Spleen (tissue), 11 donors: ENCODE measurements around the gene PRPF4. TPM values are rescaled to one million over a fixed set of nuclear protein-coding genes. Genes with fewer than 3 reads are reported as not detected.

Source experiments
- DNase-seq: peaks from one replicate; pipeline ENCODE4 v3.0.0-alpha.2; 2020
- H3K27ac ChIP-seq, 8 donors: fragments of 200-600 bp; sonication (generic) in 7 of 8; 1 replicate in 4 of 8; 2 replicates in 4 of 8; pipeline versions ENCODE4 v1.5.0 to v1.8.0; 2016 to 2021; ENCODE audit warnings: inconsistent platforms in 4 of 8, mild to moderate bottlenecking in 4 of 8, moderate library complexity in 1 of 8
- H3K27me3 ChIP-seq, 7 donors: fragments of 200-600 bp; sonication (generic) in 6 of 7; replicated peaks in 1 of 7; 1 replicate in 4 of 7; 2 replicates in 3 of 7; pipeline versions ENCODE4 v1.5.0 to v1.8.0; 2016 to 2021; ENCODE audit warnings: inconsistent platforms in 3 of 7, mild to moderate bottlenecking in 1 of 7
- H3K36me3 ChIP-seq, 6 donors: fragments of 200-600 bp; sonication (generic) in 5 of 6; 1 replicate in 4 of 6; 2 replicates in 2 of 6; pipeline versions ENCODE4 v1.5.0 to v1.8.0; 2016 to 2021; ENCODE audit warnings: inconsistent platforms in 2 of 6
- H3K4me1 ChIP-seq, 6 donors: fragments of 200-600 bp; sonication (generic) in 5 of 6; 1 replicate in 3 of 6; 2 replicates in 3 of 6; pipeline versions ENCODE4 v1.5.0 to v1.8.0; 2016 to 2021; ENCODE audit warnings: inconsistent platforms in 3 of 6
- H3K4me3 ChIP-seq, 8 donors: fragments of 200-600 bp; sonication (generic) in 7 of 8; 1 replicate in 4 of 8; 2 replicates in 4 of 8; pipeline versions ENCODE4 v1.5.0 to v1.8.0; 2016 to 2021; ENCODE audit warnings: inconsistent platforms in 4 of 8, mild to moderate bottlenecking in 4 of 8, moderate library complexity in 2 of 8
- H3K9me3 ChIP-seq, 8 donors: fragments of 200-600 bp; sonication (generic) in 7 of 8; 1 replicate in 4 of 8; 2 replicates in 4 of 8; pipeline versions ENCODE4 v1.5.0 to v1.8.0; 2016 to 2021; ENCODE audit warnings: inconsistent platforms in 4 of 8
- POLR2A ChIP-seq, 3 donors: fragments of 450-650 bp; IDR thresholded peaks; one replicate each; pipeline ENCODE4 v1.5.1; 2017; ENCODE audit warnings: antibody characterized with exemption in 3 of 3, mild to moderate bottlenecking in 1 of 3
- POLR2AphosphoS5 ChIP-seq, 3 donors: sonication (generic); formaldehyde crosslinking; IDR thresholded peaks; one replicate each; pipeline ENCODE4 v1.5.1; 2017; ENCODE audit warnings: antibody characterized with exemption in 3 of 3
- WGBS, 5 donors: extraction: QIAGEN DNeasy Blood & Tissue Kit in 3 of 5; methylation state at CpG; one replicate each; pipeline versions ENCODE4 v1.1.5 to v1.1.7; 2013 to 2018; 5-methylcytosine and 5-hydroxymethylcytosine counted together
- intact Hi-C: fragments of 100-400 bp; cut with DNase I; formaldehyde crosslinking; loops from one replicate; pipeline ENCODE4 v1.15.0; 2023; ENCODE audit warnings: low total_unique reads
- polyA plus RNA-seq, 3 donors: library from polyadenylated mRNA; stranded (reverse); fragments of 200-250 nt; gene quantifications; one replicate each; pipeline ENCODE4 v1.2.1, GENCODE V29; 2013
- total RNA-seq, 7 donors: library from RNA; depleted of rRNA in 3 of 7; stranded (reverse); fragments of >200 nt in 3 of 7; fragmentation: NEBNext Ultra II Directional in 4 of 7; extraction: Animal tissue kit (Norgen Biotek cat#: 25700) in 4 of 7; gene quantifications; one replicate each; pipeline versions ENCODE4 v1.1.0 to v1.2.1, GENCODE V29; 2016 to 2021
- TF ChIP-seq, protein P1 (sequence below), 11 experiments: fragments of 200-600 bp in 7 of 11; fragments of 450-650 bp in 4 of 11; sonication (generic) in 4 of 11; IDR thresholded peaks in 8 of 11; conservative IDR thresholded peaks in 3 of 11; 1 replicate in 7 of 11; 2 replicates in 4 of 11; pipeline versions ENCODE4 v1.4.0 to v1.8.0; 2016 to 2021; ENCODE audit warnings: antibody characterized with exemption in 11 of 11, inconsistent platforms in 4 of 11, mild to moderate bottlenecking in 1 of 11
- donor health status: healthy with polysubstance abuse.
- donor health status: DM: no; HTN: no; CAD: no; lungs with moderate emphysema.
- donor health status: DM: no; HTN: no; CAD: no.
- donor health status: Bipolar disorder and iron deficiency.
- donor health status: healthy.
- donor health status: DM: no; HTN: no; CAD: no.
- donor health status: DM: yes; HTN: yes; CAD: no.

PRPF4 gene
- total and polyA plus RNA-seq, 10 donors = 7.7 to 20.2 (median 16.9) TPM

DNA sequence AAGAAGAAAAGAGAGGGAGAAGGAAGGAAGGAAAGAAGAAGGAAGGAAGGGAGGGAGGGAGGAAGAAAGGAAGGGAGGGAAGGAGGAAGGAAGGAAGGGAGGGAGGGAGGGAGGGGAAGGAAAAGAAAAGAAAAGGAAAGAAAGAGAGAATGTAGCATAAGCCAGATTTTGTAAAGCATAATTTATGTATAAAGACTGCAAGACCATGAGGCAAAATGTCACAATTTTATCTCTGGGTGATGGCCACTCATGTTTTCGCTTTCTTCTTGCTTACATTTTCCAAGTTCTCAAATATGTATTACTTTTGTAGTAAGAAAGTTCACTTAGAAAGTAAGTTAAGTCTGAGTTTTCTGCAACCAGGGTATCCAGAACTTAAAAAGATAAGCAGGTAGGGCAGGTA lies 31.1 kb downstream of the PRPF4 start:
- DNase-seq = no peak
- Histone ChIP-seq H3K4me1 (no peaks in the 10 kb centered on the region), H3K4me3 (no peak overlapping the region), H3K36me3 (no peaks in the 10 kb centered on the region), H3K9me3 (no peaks in the 10 kb centered on the region), H3K27me3 (peaks cover 0 to 5% (median 0%) of the 10 kb centered on the region in 7 donors), H3K27ac (no peak overlapping the region)
- TF ChIP-seq, protein P1, sequence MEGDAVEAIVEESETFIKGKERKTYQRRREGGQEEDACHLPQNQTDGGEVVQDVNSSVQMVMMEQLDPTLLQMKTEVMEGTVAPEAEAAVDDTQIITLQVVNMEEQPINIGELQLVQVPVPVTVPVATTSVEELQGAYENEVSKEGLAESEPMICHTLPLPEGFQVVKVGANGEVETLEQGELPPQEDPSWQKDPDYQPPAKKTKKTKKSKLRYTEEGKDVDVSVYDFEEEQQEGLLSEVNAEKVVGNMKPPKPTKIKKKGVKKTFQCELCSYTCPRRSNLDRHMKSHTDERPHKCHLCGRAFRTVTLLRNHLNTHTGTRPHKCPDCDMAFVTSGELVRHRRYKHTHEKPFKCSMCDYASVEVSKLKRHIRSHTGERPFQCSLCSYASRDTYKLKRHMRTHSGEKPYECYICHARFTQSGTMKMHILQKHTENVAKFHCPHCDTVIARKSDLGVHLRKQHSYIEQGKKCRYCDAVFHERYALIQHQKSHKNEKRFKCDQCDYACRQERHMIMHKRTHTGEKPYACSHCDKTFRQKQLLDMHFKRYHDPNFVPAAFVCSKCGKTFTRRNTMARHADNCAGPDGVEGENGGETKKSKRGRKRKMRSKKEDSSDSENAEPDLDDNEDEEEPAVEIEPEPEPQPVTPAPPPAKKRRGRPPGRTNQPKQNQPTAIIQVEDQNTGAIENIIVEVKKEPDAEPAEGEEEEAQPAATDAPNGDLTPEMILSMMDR (IDR thresholded peaks at IDR 0.05 in 8 of 11, conservative IDR thresholded peaks at IDR 0.05 in 3 of 11) = no peak
- TF ChIP-seq POLR2AphosphoS5 (IDR thresholded peaks at IDR 0.05) (no peak), POLR2A (IDR thresholded peaks at IDR 0.05) (no peak)
- intact Hi-C loops = no loop called here
- WGBS, 5 donors = 84 to 96% (median 86%) methylated on average over 1 of the region's 1 CpG

DNA sequence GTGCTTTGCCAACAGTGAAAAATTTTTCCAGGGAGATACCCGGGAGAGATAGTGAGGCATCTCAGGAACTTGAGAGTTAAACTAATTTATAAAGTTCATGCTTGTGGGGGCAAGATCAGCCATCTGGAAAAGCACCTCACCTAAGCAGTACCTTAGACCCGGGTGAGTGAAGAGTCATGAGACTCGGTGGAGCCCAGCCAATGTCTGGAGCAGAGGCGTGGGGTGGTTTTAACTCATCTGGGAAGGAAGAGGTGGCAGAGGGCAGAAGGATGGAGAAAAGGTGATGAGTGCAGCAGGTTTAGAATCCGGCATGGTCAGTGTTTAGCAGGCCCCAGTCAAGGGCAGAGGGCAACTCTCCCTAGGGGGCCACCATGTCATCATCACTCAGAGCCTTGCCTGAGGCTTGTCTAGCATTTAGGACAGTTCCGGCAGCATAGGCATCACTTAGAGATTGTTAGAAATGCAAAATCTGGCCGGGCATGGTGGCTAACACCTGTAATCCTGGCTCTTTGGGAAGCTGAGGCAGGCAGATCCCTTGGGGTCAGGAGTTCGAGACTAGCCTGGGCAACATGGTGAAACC lies 32.0 kb downstream of the PRPF4 start:
- H3K4me3 ChIP-seq = no peak overlapping the region
- intact Hi-C loops = no loop called here
- H3K27ac ChIP-seq = no peak overlapping the region
- no peak for DNase-seq
- 76 to 87% (median 80%) methylated on average over 8 of the region's 8 CpGs for WGBS, 5 donors
- no peaks in the 10 kb centered on the region for H3K9me3 ChIP-seq
- no peaks in the 10 kb centered on the region for H3K4me1 ChIP-seq
- TF ChIP-seq POLR2A (IDR thresholded peaks at IDR 0.05) = no peak
- TF ChIP-seq POLR2AphosphoS5 (IDR thresholded peaks at IDR 0.05) = no peak
- TF ChIP-seq, protein P1 (IDR thresholded peaks at IDR 0.05 in 8 of 11, conservative IDR thresholded peaks at IDR 0.05 in 3 of 11) = no peak
- no peaks in the 10 kb centered on the region for H3K36me3 ChIP-seq
- H3K27me3 ChIP-seq = peaks cover 0 to 5% (median 0%) of the 10 kb centered on the region in 7 donors

DNA sequence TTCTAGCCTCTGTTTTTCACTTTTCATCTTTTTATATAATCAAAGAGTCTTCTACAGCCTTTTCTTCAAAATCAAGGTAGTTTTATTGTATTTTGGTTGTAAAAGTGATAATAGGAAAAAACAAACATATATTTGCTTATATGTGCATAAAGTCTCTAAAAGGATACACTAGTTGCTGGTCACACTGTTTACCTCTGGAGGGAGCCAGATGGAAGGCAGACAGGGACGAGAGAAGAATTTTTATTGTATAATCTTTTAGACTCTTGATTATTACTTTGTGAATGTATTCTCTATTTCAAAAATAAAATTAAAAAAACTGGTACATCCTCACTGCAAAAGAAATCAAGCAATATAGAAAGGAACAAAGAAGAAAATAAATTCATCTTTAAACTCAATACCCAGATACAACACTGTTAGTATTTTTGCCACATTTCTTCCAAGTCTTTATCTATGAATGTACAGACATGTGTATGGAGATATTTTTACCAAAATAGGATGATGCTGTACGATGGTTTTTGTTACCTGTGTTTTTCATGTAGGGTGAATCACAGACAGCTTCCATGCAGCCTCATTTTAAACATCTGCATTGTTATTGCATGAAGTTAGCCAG lies 33.9 kb downstream of the PRPF4 start:
- Histone ChIP-seq H3K4me1 (no peaks in the 10 kb centered on the region), H3K9me3 (no peaks in the 10 kb centered on the region), H3K36me3 (no peaks in the 10 kb centered on the region), H3K27ac (no peak overlapping the region), H3K4me3 (no peak overlapping the region), H3K27me3 (peaks cover 0 to under 1% (median 0%) of the 10 kb centered on the region in 7 donors)
- intact Hi-C loops = no loop called here
- TF ChIP-seq POLR2A (IDR thresholded peaks at IDR 0.05) = no peak
- TF ChIP-seq, protein P1 (IDR thresholded peaks at IDR 0.05 in 8 of 11, conservative IDR thresholded peaks at IDR 0.05 in 3 of 11) = peak in 8 of 11 experiments; percentile 18 to 59 (median 41)
- no peak for DNase-seq
- 7 to 17% (median 16%) methylated on average over 2 of the region's 2 CpGs for WGBS, 5 donors

DNA sequence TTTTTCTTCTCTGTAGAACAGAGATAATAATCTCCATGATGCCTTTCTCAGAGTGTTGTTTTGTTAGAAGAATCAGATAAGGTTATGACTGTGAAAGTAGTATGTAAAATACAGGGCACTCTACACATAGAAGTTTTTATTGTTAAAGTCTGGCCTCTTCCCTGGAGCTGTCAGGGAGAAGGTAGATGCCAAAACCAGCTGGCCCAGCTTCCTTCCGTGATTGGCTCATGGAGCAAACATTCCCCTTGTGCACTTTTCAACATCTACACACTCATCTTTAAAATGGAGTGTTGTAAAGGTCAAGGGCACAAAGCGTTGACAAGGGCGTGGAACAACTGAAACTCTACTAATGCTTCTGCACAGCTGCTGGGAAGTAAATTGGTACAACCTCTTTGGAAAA lies 35.1 kb downstream of the PRPF4 start:
- 51 to 71% (median 67%) methylated on average over 3 of the region's 3 CpGs for WGBS, 5 donors
- intact Hi-C loops = no loop called here
- DNase-seq = no peak
- no peaks in the 10 kb centered on the region for H3K4me1 ChIP-seq
- TF ChIP-seq POLR2A (IDR thresholded peaks at IDR 0.05) (no peak), POLR2AphosphoS5 (IDR thresholded peaks at IDR 0.05) (no peak)
- TF ChIP-seq, protein P1 (IDR thresholded peaks at IDR 0.05 in 8 of 11, conservative IDR thresholded peaks at IDR 0.05 in 3 of 11) = no peak
- no peak overlapping the region for H3K4me3 ChIP-seq
- H3K9me3 ChIP-seq = no peaks in the 10 kb centered on the region
- H3K27me3 ChIP-seq = no peaks in the 10 kb centered on the region
- H3K27ac ChIP-seq = no peak overlapping the region
- H3K36me3 ChIP-seq = no peaks in the 10 kb centered on the region
